Measurements from ENCODE around the gene PRTFDC1. TPM values are rescaled to one million over a fixed set of nuclear protein-coding genes. Genes with fewer than 3 reads are reported as not detected.

PRTFDC1 gene
- total and polyA plus RNA-seq, 2 of the 8 experiments (the other 6 are each of a cell fraction or from before 2014, with no cell fraction given): 5.9 to 6.6 TPM

DNA sequence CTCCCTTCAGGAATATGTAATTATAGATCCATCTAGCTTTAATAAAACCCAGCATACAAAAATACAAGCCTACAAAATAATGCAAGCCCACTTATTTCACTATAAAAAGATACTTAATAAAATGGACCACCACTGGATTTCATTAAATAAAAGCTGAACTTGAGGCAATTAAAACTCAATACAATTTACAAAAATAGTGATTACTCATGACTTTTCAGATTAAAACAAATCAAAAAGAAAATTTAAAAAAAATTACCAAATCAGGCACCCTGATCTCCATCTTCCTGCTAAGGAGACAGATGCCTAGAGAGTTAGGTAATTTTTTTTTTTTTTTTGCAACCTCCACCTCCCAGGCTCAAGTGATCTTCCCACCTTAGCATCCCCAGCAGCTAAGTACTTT lies 41.8 kb downstream of the PRTFDC1 start:
- H2BK120ac ChIP-seq (replicated peaks; ENCODE audit: low read depth, low read length): no peak overlapping the region
- FAIRE-seq: no peak
- no peak overlapping the region for H3K56ac ChIP-seq (replicated peaks; ENCODE audit: insufficient read length, low read depth, low read length)
- no peak for DNase-seq (ENCODE audit: low read depth in 1 of 2, low spot score in 2 of 2)
- no peak overlapping the region for H3K23ac ChIP-seq (ENCODE audit: insufficient read length)
- no peak overlapping the region for H2BK5ac ChIP-seq (ENCODE audit: low read depth, low read length)
- no peak overlapping the region for H3K4me3 ChIP-seq (ENCODE audit: extremely low read depth in 1 of 4, insufficient read depth in 2 of 4, low read depth in 3 of 4, low read length in 4 of 4)
- no peak overlapping the region for H3K14ac ChIP-seq (ENCODE audit: insufficient read length)
- no peak overlapping the region for H3K27ac ChIP-seq (ENCODE audit: low read depth, low read length)
- H4K91ac ChIP-seq (replicated peaks; ENCODE audit: insufficient read length, low read length): no peak overlapping the region
- H3K79me1 ChIP-seq (ENCODE audit: low read depth, low read length): no peaks in the 10 kb centered on the region
- H4K8ac ChIP-seq (ENCODE audit: extremely low read depth, insufficient read depth, low read length): no peak overlapping the region
- no peak overlapping the region for H2AK5ac ChIP-seq (ENCODE audit: low read depth, low read length)
- no peak overlapping the region for H2AFZ ChIP-seq (ENCODE audit: low read length)
- CTCF ChIA-PET (ENCODE audit: partially characterized antibody): no interaction called here
- POLR2A ChIA-PET (ENCODE audit: partially characterized antibody): no interaction called here
- no peaks in the 10 kb centered on the region for H3K36me3 ChIP-seq (ENCODE audit: control insufficient read depth in 2 of 4, insufficient read depth in 4 of 4, low read length in 3 of 4)
- no peak overlapping the region for H2BK20ac ChIP-seq (ENCODE audit: low read length)
- H3K79me2 ChIP-seq (ENCODE audit: control insufficient read depth in 1 of 2, insufficient read depth in 2 of 2, low read length in 2 of 2): no peaks in the 10 kb centered on the region
- no peak overlapping the region for H2BK15ac ChIP-seq (ENCODE audit: low read length)
- H3K18ac ChIP-seq (ENCODE audit: extremely low read depth, low read length): no peak overlapping the region
- H3K4me1 ChIP-seq (replicated peaks in 1 of 4; ENCODE audit: control insufficient read depth in 3 of 4, insufficient read depth in 4 of 4, low read length in 3 of 4): no peaks in the 10 kb centered on the region
- H3K9me3 ChIP-seq (ENCODE audit: insufficient read depth in 2 of 2, low read depth in 1 of 2, low read length in 1 of 2): no peaks in the 10 kb centered on the region
- H3K9ac ChIP-seq (replicated peaks in 1 of 4; ENCODE audit: extremely low read depth in 1 of 4, low read depth in 3 of 4, low read length in 3 of 4): no peak overlapping the region
- no peaks in the 10 kb centered on the region for H3K27me3 ChIP-seq (replicated peaks in 1 of 4; ENCODE audit: control insufficient read depth in 3 of 4, extremely low read depth in 1 of 4, insufficient read depth in 3 of 4, low read length in 3 of 4)
- no peak overlapping the region for H4K5ac ChIP-seq (ENCODE audit: insufficient read length, low read depth, low read length)
- H3K4me2 ChIP-seq (ENCODE audit: insufficient read depth in 1 of 2, low read depth in 2 of 2, low read length in 2 of 2): no peak overlapping the region
- no peak overlapping the region for H2BK12ac ChIP-seq (ENCODE audit: low read depth, low read length)
- no peak overlapping the region for H3K4ac ChIP-seq (replicated peaks; ENCODE audit: insufficient read length, low read depth, low read length)
- H3K23me2 ChIP-seq (ENCODE audit: low read depth, low read length): no peaks in the 10 kb centered on the region
- no peaks in the 10 kb centered on the region for H4K20me1 ChIP-seq (replicated peaks in 1 of 2; ENCODE audit: control insufficient read depth in 1 of 2, insufficient read depth in 2 of 2, low read length in 2 of 2)
- TF ChIP-seq EP300 (IDR thresholded peaks at IDR 0.05; ENCODE audit: borderline replicate concordance in 1 of 2, low read depth in 2 of 2, low read length in 2 of 2) (no peak), NANOG (IDR thresholded peaks at IDR 0.05; ENCODE audit: insufficient read depth, low read depth, low read length, poor library complexity, severe bottlenecking) (no peak), RNF2 (IDR thresholded peaks at IDR 0.05; ENCODE audit: borderline replicate concordance, low read depth, low read length, missing control alignments, poor library complexity, severe bottlenecking) (no peak), SIX5 (IDR thresholded peaks at IDR 0.05; ENCODE audit: low read depth, low read length) (no peak), GTF2F1 (IDR thresholded peaks at IDR 0.05; ENCODE audit: borderline replicate concordance, low read depth, low read length) (no peak), CREB1 (IDR thresholded peaks at IDR 0.05) (no peak), SIRT6 (IDR thresholded peaks at IDR 0.05; ENCODE audit: low read length) (no peak), TAF7 (optimal IDR thresholded peaks at IDR 0.05; ENCODE audit: borderline replicate concordance, low read depth, low read length) (no peak), POU5F1 (IDR thresholded peaks at IDR 0.05; ENCODE audit: low read depth, low read length) (no peak), E2F6 (IDR thresholded peaks at IDR 0.05) (no peak), SIN3A (conservative IDR thresholded peaks at IDR 0.05 in 1 of 2, IDR thresholded peaks at IDR 0.05 in 1 of 2; ENCODE audit: low read depth in 1 of 2, low read length in 2 of 2) (no peak)
- TF ChIP-seq, protein P1, sequence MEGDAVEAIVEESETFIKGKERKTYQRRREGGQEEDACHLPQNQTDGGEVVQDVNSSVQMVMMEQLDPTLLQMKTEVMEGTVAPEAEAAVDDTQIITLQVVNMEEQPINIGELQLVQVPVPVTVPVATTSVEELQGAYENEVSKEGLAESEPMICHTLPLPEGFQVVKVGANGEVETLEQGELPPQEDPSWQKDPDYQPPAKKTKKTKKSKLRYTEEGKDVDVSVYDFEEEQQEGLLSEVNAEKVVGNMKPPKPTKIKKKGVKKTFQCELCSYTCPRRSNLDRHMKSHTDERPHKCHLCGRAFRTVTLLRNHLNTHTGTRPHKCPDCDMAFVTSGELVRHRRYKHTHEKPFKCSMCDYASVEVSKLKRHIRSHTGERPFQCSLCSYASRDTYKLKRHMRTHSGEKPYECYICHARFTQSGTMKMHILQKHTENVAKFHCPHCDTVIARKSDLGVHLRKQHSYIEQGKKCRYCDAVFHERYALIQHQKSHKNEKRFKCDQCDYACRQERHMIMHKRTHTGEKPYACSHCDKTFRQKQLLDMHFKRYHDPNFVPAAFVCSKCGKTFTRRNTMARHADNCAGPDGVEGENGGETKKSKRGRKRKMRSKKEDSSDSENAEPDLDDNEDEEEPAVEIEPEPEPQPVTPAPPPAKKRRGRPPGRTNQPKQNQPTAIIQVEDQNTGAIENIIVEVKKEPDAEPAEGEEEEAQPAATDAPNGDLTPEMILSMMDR (IDR thresholded peaks at IDR 0.05; ENCODE audit: control extremely low read depth in 1 of 3, insufficient read depth in 1 of 3, low read depth in 1 of 3, low read length in 3 of 3): no peak

All from H1 (cell line).